ENCODE data around the gene SSTR4. TPM values are rescaled to one million over a fixed set of nuclear protein-coding genes. Genes with fewer than 3 reads are reported as not detected.
A peak's percentile ranks its signal among the peaks of the same experiment; 100 is the strongest.

SSTR4 gene
- total and polyA plus RNA-seq, 9 of the 15 experiments (the other 6 are each of a cell fraction or from before 2014, with no cell fraction given), result not detected

DNA sequence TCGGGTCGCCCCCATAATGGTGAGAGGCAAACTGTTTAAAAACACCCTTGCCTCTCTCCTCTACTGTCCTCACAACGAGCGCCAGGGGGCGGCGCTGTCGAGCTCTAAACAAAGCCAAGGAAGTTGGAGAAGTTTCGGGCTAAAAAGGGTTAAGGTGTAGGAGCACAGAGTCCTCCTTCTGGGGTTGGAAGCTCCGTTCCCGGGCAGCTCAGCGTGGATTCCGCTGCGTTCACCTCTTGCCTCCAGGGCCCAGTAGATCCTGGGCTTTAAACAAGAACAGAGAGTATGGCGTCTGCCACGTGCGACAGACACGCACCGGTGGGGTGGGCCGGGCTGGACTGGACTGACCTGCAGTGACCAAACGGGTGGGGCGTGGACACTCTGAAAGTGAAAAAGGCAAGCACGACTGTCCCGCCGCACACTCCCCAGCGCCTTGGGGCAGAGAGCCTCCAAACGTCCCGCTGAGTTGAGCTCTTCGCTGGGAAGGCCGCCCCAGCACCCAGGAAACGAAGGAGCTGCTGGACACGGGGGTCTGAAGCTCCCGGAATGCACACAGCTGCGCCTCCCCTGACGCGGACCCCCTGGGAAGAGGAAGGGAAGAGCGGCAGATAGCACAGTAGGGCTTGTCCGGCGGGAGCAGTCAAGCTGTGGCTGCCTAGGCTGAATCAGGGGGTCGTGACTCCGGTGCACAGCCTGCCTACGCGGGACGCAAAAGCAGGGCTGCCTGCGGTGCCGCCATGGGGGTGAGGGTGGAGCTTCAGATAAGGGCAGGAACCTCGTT, 15.9 kb downstream of the SSTR4 start (continued):
- TF ChIP-seq, protein P1, sequence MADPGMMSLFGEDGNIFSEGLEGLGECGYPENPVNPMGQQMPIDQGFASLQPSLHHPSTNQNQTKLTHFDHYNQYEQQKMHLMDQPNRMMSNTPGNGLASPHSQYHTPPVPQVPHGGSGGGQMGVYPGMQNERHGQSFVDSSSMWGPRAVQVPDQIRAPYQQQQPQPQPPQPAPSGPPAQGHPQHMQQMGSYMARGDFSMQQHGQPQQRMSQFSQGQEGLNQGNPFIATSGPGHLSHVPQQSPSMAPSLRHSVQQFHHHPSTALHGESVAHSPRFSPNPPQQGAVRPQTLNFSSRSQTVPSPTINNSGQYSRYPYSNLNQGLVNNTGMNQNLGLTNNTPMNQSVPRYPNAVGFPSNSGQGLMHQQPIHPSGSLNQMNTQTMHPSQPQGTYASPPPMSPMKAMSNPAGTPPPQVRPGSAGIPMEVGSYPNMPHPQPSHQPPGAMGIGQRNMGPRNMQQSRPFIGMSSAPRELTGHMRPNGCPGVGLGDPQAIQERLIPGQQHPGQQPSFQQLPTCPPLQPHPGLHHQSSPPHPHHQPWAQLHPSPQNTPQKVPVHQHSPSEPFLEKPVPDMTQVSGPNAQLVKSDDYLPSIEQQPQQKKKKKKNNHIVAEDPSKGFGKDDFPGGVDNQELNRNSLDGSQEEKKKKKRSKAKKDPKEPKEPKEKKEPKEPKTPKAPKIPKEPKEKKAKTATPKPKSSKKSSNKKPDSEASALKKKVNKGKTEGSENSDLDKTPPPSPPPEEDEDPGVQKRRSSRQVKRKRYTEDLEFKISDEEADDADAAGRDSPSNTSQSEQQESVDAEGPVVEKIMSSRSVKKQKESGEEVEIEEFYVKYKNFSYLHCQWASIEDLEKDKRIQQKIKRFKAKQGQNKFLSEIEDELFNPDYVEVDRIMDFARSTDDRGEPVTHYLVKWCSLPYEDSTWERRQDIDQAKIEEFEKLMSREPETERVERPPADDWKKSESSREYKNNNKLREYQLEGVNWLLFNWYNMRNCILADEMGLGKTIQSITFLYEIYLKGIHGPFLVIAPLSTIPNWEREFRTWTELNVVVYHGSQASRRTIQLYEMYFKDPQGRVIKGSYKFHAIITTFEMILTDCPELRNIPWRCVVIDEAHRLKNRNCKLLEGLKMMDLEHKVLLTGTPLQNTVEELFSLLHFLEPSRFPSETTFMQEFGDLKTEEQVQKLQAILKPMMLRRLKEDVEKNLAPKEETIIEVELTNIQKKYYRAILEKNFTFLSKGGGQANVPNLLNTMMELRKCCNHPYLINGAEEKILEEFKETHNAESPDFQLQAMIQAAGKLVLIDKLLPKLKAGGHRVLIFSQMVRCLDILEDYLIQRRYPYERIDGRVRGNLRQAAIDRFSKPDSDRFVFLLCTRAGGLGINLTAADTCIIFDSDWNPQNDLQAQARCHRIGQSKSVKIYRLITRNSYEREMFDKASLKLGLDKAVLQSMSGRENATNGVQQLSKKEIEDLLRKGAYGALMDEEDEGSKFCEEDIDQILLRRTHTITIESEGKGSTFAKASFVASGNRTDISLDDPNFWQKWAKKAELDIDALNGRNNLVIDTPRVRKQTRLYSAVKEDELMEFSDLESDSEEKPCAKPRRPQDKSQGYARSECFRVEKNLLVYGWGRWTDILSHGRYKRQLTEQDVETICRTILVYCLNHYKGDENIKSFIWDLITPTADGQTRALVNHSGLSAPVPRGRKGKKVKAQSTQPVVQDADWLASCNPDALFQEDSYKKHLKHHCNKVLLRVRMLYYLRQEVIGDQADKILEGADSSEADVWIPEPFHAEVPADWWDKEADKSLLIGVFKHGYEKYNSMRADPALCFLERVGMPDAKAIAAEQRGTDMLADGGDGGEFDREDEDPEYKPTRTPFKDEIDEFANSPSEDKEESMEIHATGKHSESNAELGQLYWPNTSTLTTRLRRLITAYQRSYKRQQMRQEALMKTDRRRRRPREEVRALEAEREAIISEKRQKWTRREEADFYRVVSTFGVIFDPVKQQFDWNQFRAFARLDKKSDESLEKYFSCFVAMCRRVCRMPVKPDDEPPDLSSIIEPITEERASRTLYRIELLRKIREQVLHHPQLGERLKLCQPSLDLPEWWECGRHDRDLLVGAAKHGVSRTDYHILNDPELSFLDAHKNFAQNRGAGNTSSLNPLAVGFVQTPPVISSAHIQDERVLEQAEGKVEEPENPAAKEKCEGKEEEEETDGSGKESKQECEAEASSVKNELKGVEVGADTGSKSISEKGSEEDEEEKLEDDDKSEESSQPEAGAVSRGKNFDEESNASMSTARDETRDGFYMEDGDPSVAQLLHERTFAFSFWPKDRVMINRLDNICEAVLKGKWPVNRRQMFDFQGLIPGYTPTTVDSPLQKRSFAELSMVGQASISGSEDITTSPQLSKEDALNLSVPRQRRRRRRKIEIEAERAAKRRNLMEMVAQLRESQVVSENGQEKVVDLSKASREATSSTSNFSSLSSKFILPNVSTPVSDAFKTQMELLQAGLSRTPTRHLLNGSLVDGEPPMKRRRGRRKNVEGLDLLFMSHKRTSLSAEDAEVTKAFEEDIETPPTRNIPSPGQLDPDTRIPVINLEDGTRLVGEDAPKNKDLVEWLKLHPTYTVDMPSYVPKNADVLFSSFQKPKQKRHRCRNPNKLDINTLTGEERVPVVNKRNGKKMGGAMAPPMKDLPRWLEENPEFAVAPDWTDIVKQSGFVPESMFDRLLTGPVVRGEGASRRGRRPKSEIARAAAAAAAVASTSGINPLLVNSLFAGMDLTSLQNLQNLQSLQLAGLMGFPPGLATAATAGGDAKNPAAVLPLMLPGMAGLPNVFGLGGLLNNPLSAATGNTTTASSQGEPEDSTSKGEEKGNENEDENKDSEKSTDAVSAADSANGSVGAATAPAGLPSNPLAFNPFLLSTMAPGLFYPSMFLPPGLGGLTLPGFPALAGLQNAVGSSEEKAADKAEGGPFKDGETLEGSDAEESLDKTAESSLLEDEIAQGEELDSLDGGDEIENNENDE (IDR thresholded peaks at IDR 0.05; ENCODE audit: low read depth, low read length), result no peak
- no peak for TF ChIP-seq KLF16 (IDR thresholded peaks at IDR 0.05)
- 0 out of 2 replicates have a peak, but pooled peaks have one; percentile 28 for TF ChIP-seq MXI1 (IDR thresholded peaks at IDR 0.05; ENCODE audit: low read depth, low read length)
- no peak for TF ChIP-seq PRPF4 (IDR thresholded peaks at IDR 0.05; ENCODE audit: insufficient read depth, low read depth, low read length, poor library complexity, severe bottlenecking)
- TF ChIP-seq, protein P2, sequence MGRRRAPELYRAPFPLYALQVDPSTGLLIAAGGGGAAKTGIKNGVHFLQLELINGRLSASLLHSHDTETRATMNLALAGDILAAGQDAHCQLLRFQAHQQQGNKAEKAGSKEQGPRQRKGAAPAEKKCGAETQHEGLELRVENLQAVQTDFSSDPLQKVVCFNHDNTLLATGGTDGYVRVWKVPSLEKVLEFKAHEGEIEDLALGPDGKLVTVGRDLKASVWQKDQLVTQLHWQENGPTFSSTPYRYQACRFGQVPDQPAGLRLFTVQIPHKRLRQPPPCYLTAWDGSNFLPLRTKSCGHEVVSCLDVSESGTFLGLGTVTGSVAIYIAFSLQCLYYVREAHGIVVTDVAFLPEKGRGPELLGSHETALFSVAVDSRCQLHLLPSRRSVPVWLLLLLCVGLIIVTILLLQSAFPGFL (CRISPR knock-in tag; IDR thresholded peaks at IDR 0.05), result no peak
- TF ChIP-seq, protein P3, sequence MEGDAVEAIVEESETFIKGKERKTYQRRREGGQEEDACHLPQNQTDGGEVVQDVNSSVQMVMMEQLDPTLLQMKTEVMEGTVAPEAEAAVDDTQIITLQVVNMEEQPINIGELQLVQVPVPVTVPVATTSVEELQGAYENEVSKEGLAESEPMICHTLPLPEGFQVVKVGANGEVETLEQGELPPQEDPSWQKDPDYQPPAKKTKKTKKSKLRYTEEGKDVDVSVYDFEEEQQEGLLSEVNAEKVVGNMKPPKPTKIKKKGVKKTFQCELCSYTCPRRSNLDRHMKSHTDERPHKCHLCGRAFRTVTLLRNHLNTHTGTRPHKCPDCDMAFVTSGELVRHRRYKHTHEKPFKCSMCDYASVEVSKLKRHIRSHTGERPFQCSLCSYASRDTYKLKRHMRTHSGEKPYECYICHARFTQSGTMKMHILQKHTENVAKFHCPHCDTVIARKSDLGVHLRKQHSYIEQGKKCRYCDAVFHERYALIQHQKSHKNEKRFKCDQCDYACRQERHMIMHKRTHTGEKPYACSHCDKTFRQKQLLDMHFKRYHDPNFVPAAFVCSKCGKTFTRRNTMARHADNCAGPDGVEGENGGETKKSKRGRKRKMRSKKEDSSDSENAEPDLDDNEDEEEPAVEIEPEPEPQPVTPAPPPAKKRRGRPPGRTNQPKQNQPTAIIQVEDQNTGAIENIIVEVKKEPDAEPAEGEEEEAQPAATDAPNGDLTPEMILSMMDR (IDR thresholded peaks at IDR 0.05 in 2 of 3, conservative IDR thresholded peaks at IDR 0.05 in 1 of 3; ENCODE audit: insufficient read depth in 2 of 3, low read depth in 1 of 3, low read length in 3 of 3), result peak; percentile 80 to 83 (median 80)
- peak; percentile 72 for TF ChIP-seq POLR2A (conservative IDR thresholded peaks at IDR 0.05)
- no peak for TF ChIP-seq LCOR (CRISPR knock-in tag; IDR thresholded peaks at IDR 0.05)
- TF ChIP-seq CXXC5 (CRISPR knock-in tag; IDR thresholded peaks at IDR 0.05), result peak; percentile 74
- TF ChIP-seq, protein P4, sequence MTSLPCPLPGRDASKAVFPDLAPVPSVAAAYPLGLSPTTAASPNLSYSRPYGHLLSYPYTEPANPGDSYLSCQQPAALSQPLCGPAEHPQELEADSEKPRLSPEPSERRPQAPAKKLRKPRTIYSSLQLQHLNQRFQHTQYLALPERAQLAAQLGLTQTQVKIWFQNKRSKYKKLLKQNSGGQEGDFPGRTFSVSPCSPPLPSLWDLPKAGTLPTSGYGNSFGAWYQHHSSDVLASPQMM (CRISPR knock-in tag; IDR thresholded peaks at IDR 0.05), result no peak
- TF ChIP-seq NELFE (IDR thresholded peaks at IDR 0.05; ENCODE audit: insufficient read depth, insufficient read length), result no peak
- no peak for TF ChIP-seq NR4A1 (CRISPR knock-in tag; IDR thresholded peaks at IDR 0.05)
- peak; percentile 83 for TF ChIP-seq NR4A1 (tag; IDR thresholded peaks at IDR 0.05)
